TTC549 (cell line): ENCODE measurements around the gene RELA.

Experiments used
- FAIRE-seq: peaks from 2 replicates; lab custom pipeline; 2012; peaks lifted over from hg19 to GRCh38; lab: Jason Lieb, UNC

Gene RELA

GRCh38 chr11:65613091-65613928 lies 49.4 kb downstream of the RELA start:
- no peak for FAIRE-seq

- FAIRE-seq = no peak
Measured at GRCh38 chr11:65612691-65613090, 50.0 kb downstream of the RELA start.

- FAIRE-seq = no peak
Measured at GRCh38 chr11:65611758-65612603, 50.7 kb downstream of the RELA start.

GRCh38 chr11:65611028-65611757 lies 51.5 kb downstream of the RELA start:
- no peak for FAIRE-seq

GRCh38 chr11:65610404-65610803 lies 52.3 kb downstream of the RELA start:
- no peak for FAIRE-seq

- no peak for FAIRE-seq
Measured at GRCh38 chr11:65609665-65610064, 53.1 kb downstream of the RELA start.

- FAIRE-seq = no peak
Measured at GRCh38 chr11:65609229-65609628, 53.5 kb downstream of the RELA start.

- FAIRE-seq = no peak
Measured at GRCh38 chr11:65607614-65608426, 54.9 kb downstream of the RELA start.

- FAIRE-seq = peak; percentile 79
Measured at GRCh38 chr11:65606876-65607613, 55.7 kb downstream of the RELA start.

GRCh38 chr11:65604258-65604657 lies 58.5 kb downstream of the RELA start:
- no peak for FAIRE-seq
